HCT116 (cell line): ENCODE results near the gene PSRC1.

Experiments used
- ATF3 ChIP-seq: IDR thresholded peaks from 2 replicates; pipeline ENCODE4 v1.6.1; 2012
- POLR2A ChIP-seq: IDR thresholded peaks from 2 replicates; pipeline ENCODE4 v1.7.0; 2011; ENCODE audit warnings: borderline replicate concordance; ENCODE audit not compliant: insufficient read depth, insufficient read length; ENCODE audit errors: extremely low read depth
- POLR2AphosphoS5 ChIP-seq: IDR thresholded peaks from 2 replicates; pipeline ENCODE4 v1.6.1; 2011; ENCODE audit warnings: mild to moderate bottlenecking, low read depth, low read length, moderate library complexity
- REST ChIP-seq: IDR thresholded peaks from 2 replicates; pipeline ENCODE4 v1.6.1; 2012; ENCODE audit warnings: low read depth

- no peak for TF ChIP-seq POLR2A
- no peak for TF ChIP-seq ATF3
- no peak for TF ChIP-seq POLR2AphosphoS5
- no peak for TF ChIP-seq REST
Observed at GRCh38 chr1:109319114-109319513, 36.2 kb upstream of the PSRC1 start.
